Measurements from ENCODE around the gene SFMBT1. TPM values are rescaled to one million over a fixed set of nuclear protein-coding genes. Genes with fewer than 3 reads are reported as not detected.

The SFMBT1 gene
- total RNA-seq, 4 donors from 2014 or later: 3.3 to 37.9 (median 15.1) TPM

GRCh38 chr3:53027254-53027844 lies 18.5 kb downstream of the SFMBT1 start:
- Histone ChIP-seq H3K27me3 (no peaks in the 10 kb centered on the region), H3K4me3 (no peak overlapping the region), H3K4me1 (no peaks in the 10 kb centered on the region), H3K36me3 (no peaks in the 10 kb centered on the region), H3K9me3 (no peaks in the 10 kb centered on the region), H3K27ac (no peak overlapping the region)
- intact Hi-C loops (cut with DNase I; ENCODE audit: low total_unique reads): no loop called here
- DNase-seq: no peak
- TF ChIP-seq POLR2A (IDR thresholded peaks at IDR 0.05): no peak

GRCh38 chr3:53026382-53027162 lies 19.3 kb downstream of the SFMBT1 start:
- Histone ChIP-seq H3K36me3 (no peaks in the 10 kb centered on the region), H3K9me3 (no peaks in the 10 kb centered on the region), H3K27ac (no peak overlapping the region), H3K27me3 (no peaks in the 10 kb centered on the region), H3K4me3 (no peak overlapping the region), H3K4me1 (no peaks in the 10 kb centered on the region)
- DNase-seq: no peak
- TF ChIP-seq CTCF (IDR thresholded peaks at IDR 0.05) (no peak), POLR2A (IDR thresholded peaks at IDR 0.05) (no peak)
- intact Hi-C loops (cut with DNase I; ENCODE audit: low total_unique reads): no loop called here

- H3K9me3 ChIP-seq: no peaks in the 10 kb centered on the region
- H3K27ac ChIP-seq: no peak overlapping the region
- no peak overlapping the region for H3K4me3 ChIP-seq
- no peaks in the 10 kb centered on the region for H3K36me3 ChIP-seq
- H3K27me3 ChIP-seq: no peaks in the 10 kb centered on the region
- no peak for TF ChIP-seq CTCF (IDR thresholded peaks at IDR 0.05)
- no peak for TF ChIP-seq POLR2A (IDR thresholded peaks at IDR 0.05)
- no peak for DNase-seq
- no peaks in the 10 kb centered on the region for H3K4me1 ChIP-seq
- intact Hi-C loops (cut with DNase I; ENCODE audit: low total_unique reads): loop anchor here (2.0 kb wide), 1 partner anchor 44 kb away; no protein-coding TSS in a partner anchor
Observed at GRCh38 chr3:53024315-53024714, 21.6 kb downstream of the SFMBT1 start.

- Histone ChIP-seq H3K4me1 (no peaks in the 10 kb centered on the region), H3K9me3 (no peaks in the 10 kb centered on the region), H3K4me3 (no peak overlapping the region), H3K27ac (no peak overlapping the region), H3K27me3 (no peaks in the 10 kb centered on the region), H3K36me3 (no peaks in the 10 kb centered on the region)
- DNase-seq: no peak
- TF ChIP-seq CTCF (IDR thresholded peaks at IDR 0.05): no peak
- no peak for TF ChIP-seq POLR2A (IDR thresholded peaks at IDR 0.05)
- intact Hi-C loops (cut with DNase I; ENCODE audit: low total_unique reads): no loop called here
Observed at GRCh38 chr3:53023072-53023823, 22.6 kb downstream of the SFMBT1 start.

- H3K27me3 ChIP-seq: no peaks in the 10 kb centered on the region
- H3K27ac ChIP-seq: no peak overlapping the region
- DNase-seq: no peak
- H3K4me1 ChIP-seq: no peaks in the 10 kb centered on the region
- intact Hi-C loops (cut with DNase I; ENCODE audit: low total_unique reads): no loop called here
- no peaks in the 10 kb centered on the region for H3K36me3 ChIP-seq
- no peaks in the 10 kb centered on the region for H3K9me3 ChIP-seq
- no peak overlapping the region for H3K4me3 ChIP-seq
- TF ChIP-seq POLR2A (IDR thresholded peaks at IDR 0.05): no peak
- no peak for TF ChIP-seq CTCF (IDR thresholded peaks at IDR 0.05)
Observed at GRCh38 chr3:53022647-53023046, 23.2 kb downstream of the SFMBT1 start.
